ENCODE measurements around the gene P3H2.
"Not testable (repeated sequence)": the region's sequence is repeated elsewhere in the genome, so short reads cannot be mapped to it uniquely, and the experiment has no call there.

Gene P3H2

GRCh38 chr3:190120269-190121060 lies at the start of gene P3H2:
Gene P3H2 (minus strand): TSS chr3:190120897. CDS start chr3:190120731, 166 bp downstream.
- peak; percentile 53 for DNase-seq

DNA sequence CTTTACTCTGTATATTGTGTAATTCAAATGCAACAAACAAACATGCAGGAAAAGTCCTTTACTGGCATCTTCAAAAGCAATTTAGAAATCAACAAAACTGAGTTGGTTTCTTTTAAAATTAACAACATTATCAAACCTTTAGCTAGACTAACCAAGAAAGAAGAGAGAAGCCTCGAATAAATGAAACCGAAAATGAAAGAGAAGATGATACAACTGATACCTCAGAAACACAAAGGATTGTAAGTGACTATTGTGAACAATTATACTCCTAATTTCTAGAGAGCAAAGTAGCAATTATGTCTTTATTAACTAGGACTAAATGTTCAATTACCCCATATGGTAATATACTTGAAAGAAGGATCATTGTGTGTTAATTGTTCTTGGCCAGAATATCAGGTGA lies 49.2 kb upstream of the P3H2 start:
- DNase-seq = peak; percentile 24

- no peak for DNase-seq
These were observed 48.5 kb upstream of the P3H2 start for GRCh38 chr3:190169243-190169642.

DNA sequence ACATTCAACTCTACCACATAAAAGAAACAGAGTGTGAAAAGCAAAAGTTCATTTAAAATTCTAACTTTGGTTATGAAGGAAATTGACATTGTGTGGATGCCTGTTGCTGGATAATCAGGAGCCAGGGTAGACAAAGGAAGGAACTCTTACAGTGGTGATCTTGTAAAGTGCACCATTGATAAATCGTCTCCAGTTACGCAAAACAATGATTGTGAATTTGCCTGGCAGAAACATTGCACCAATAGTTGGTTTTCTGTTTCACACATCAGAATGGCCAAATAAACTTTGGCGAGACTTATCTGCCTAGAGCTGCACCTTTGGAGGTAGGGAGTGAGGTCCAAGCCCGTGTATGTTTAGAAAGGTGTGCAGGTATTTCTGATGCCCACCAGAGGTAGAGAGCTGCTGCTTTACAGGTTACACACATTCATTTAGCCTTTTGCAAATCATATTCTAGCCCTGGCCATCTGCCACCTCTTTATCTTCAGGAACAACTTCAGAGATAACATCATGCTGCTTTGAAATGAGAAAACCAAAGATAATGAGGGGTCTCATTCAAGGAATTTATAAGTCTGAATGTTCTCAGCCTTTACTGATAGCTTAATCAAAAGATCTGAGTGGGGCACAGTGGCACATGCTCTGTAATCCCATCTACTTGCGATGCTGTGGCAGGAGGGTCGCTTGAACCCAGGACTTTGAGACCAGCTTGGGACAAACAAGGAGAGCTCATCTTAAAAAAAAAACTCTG lies 47.4 kb upstream of the P3H2 start:
- no peak for DNase-seq

GRCh38 chr3:190166948-190167347 lies 46.3 kb upstream of the P3H2 start:
- no peak for DNase-seq

- no peak for DNase-seq
These were observed 44.6 kb upstream of the P3H2 start for GRCh38 chr3:190165253-190165652.

GRCh38 chr3:190162013-190162412 lies 41.3 kb upstream of the P3H2 start:
- DNase-seq = not testable (repeated sequence)

DNA sequence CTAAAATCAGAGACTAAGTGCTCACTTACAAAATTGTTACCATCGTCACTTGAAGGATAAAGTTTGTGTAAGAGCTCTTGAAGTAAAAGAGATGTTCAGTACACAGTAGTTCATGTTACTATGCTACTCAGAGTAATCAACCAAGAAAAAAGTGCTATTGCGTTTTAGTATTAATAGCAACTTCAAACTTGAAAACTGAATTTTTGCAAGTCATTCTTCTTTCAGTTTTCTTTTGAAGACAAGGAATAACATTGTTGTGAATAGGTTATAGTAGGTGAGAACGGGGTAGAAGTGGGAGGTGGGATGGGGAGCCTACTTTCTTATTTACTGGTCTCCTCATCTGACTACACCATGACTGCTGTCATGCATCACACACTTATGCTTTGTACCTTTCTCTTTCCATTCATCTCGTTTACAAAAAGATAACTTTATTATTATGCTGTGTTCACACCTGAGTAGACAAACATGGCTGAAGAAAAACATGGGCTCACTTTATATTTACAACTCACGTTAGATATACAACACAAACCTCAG lies 39.3 kb upstream of the P3H2 start:
- DNase-seq = no peak

DNA sequence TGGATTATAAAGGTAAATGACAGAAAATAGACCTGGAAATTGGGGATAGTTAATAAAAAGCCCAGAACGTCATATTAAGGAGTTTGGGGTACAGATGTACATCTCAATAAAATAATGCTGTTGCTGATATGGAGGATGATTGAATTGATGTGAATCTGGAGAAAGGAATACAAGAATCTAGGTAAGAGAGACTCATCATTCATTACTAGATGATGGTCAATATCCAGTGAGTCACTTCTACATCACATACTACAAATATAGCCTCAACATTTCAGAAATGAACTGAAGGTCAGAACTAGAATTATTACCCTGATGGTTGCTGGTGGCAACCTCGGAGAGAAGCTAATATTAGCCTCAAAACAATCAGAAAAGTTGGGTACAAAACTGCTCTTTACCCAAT lies 37.6 kb upstream of the P3H2 start:
- DNase-seq = no peak

DNA sequence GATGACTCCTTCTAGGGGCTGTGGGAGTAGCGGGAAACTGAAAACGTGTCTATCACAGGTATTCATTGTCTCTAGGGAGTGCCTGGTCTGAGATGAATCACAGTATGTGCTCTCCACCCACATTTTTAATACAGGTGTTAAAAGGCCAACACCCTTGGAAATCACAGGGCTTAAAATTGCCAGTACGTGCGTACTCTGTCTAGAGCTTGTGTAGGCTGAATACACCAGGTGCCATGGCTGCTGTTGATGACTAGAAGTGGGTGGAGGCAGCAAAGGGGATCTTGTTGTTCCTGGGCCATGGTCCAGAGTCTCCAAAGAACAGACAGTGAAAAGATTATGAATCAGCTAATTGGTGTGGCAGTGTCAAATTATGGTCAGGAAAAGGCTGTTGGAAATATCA lies 35.1 kb upstream of the P3H2 start:
- DNase-seq = no peak

GRCh38 chr3:190150681-190151080 lies 30.0 kb upstream of the P3H2 start:
- DNase-seq = no peak

GRCh38 chr3:190149830-190150619 lies 29.3 kb upstream of the P3H2 start:
- not testable (repeated sequence) for DNase-seq

- not testable (repeated sequence) for DNase-seq
These were observed 24.1 kb upstream of the P3H2 start for GRCh38 chr3:190144793-190145192.

DNA sequence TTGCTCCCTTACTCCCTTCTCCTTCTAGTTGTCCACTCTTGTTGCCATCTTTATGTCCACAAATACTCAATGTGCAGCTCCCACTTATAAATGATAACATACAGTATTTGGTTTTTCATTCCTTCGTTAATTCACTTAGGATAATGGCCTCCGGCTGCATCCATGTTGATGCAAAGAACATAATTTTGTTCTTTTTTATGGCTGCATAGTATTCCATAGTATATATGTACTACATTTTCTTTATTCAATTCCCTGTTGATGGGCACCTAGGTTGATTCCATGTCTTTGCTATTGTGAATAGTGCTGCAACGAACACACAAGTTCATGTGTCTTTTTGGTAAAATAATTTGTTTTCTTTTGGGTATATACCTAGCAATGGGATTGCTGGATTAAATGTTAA lies 21.3 kb upstream of the P3H2 start:
- DNase-seq = no peak

DNA sequence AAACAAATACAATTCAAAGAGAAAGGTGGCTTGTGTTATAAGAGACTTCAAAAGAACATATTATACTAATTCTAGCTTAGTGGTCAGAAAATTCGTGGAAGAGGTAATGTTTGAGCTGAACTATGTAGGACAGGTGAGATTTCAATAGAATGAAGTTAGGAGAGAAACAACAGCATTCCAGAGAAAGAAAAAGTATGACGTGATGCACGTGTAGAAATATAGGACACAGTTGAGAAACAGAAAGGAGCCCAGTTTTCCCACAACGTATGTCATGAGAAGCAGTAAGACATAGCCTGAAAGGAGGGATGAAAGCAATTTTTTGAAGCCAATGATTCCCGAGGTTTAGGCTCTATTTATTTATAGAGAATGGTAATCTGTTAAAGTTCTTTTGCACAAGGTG lies 18.7 kb upstream of the P3H2 start:
- DNase-seq = no peak

GRCh38 chr3:190132371-190132770 lies 11.7 kb upstream of the P3H2 start:
- no peak for DNase-seq

- DNase-seq = no peak
These were observed 10.6 kb upstream of the P3H2 start for GRCh38 chr3:190131329-190131728.

DNA sequence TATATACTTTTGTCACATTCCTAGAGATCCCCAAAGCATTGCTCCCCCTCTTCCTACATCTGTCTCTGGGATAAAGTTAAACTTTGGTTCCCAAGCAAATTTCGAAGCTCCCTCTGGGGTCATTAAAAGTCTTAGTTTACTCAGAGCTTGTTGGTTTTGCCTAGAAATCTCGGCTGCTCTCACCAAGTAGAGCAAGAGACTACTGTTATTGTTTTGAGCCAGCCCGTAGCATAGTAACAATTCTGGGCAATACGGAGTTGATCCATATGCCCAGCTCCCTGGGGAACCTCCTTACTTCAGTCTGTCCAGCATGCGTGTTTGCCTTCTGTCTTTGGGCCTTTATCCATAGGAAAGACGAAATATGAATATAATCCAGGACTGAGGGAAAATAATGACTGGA lies 10.0 kb upstream of the P3H2 start:
- DNase-seq = no peak

GRCh38 chr3:190130037-190130436 lies 9.3 kb upstream of the P3H2 start:
- no peak for DNase-seq

DNA sequence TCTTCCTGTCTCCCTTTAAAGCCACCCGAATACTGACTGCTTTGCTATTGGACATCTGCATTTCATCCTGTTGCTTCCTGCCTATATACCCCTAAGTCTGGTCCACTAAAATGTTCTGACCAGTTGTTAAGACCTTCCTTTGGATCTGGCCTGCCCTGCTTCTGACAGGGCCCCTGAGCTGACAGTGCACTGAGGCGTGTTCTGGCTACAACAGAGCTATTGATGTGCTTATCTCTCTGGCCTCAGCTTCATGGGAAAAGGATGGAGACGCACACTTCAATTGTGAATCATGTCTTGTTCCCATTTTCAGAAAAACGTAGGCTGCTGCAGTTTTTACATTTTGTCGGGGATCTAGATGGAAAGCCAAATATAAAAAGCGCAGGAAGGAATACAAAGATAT lies 7.1 kb upstream of the P3H2 start:
- DNase-seq = no peak

DNA sequence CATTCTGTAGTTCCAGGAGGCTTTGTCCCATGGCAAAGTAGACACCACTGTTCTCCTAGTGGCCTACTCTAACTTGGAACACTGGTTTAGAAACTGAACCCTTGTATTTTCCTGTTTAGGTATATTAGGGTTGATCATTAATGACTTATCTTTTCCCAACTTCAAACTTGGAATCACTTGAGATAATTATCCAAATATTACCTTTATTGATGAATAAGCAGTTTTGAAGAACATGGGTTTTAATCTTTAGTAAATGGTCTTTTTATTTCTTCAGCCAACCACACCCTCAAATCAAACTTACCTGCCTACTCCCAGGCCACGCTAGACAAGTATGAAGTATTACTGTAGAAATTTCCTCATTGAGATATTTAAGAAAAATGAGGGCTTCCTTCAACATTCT lies 6.5 kb upstream of the P3H2 start:
- DNase-seq = no peak

GRCh38 chr3:190125436-190126068 lies 4.9 kb upstream of the P3H2 start:
- DNase-seq = no peak

DNA sequence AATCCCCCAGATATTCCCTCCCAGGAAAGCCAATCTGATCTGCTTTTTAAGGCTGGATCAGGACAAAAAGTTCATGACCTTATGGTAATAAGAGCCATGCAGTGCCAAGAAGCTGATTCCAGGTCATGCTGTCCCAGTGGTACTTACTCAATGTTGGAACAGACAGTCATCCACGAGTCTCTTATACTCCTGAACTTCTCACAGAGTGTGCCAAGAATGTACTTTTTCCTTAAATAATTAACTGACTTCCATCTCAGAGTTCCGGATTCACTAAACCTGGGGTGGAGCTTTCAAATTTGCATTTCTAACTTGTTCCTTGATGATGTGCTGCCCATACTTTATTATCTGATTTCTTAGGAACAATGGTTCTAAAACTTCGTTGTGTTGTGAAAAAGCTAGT lies 3.4 kb upstream of the P3H2 start:
- DNase-seq = no peak
